Measurements from ENCODE around the gene C16orf86.

- peak in 1 of 2 donors; percentile 10 for TF ChIP-seq CTCF (conservative IDR thresholded peaks at IDR 0.05 in 1 of 2, IDR thresholded peaks at IDR 0.05 in 1 of 2; ENCODE audit: extremely low read depth in 1 of 2, insufficient read depth in 1 of 2, low read depth in 1 of 2, low read length in 2 of 2)
- no peak for TF ChIP-seq EZH2 (IDR thresholded peaks at IDR 0.05; ENCODE audit: borderline replicate concordance, low read length)
These were observed 24.6 kb upstream of the C16orf86 start for GRCh38 chr16:67641779-67642708.
